ENCODE results near the gene PRR5L.

Gene PRR5L

DNA sequence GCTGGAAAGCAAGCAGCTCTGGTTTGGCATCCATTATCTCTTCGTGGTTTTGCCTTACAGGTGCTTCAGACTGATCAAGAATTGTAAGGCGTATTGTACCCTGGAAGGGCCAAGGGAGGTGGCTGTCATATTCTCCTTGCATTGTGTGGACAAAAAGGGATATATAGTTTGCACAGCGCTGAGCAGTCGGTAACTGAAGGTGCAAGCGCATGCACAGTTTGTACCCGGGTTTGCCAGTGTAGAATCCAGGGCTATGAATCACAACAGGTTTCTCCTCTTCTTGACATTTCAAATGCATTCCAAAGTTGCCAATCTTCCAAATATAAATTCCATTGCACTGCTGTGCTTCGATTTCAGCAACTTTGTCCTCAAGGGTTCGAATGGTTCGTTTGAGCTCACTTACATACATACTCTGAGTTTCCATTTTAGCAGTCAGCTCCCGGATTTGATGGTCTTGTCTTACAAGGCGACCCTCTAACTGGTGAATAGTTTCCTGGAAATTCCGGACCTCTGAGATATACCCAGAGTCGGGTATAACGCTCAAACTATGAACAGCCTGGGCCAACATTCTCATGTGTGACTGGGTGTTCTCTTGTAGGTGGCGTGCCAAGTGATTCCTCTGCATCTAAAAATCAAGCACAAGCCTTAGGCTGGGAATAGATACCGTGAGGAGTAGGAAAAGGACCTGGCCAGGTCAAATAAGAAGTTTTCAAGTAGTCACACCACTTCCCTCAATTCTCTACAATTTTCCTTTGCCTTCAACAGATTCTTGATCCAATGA is 194.1 kb downstream of the PRR5L start:
- DNase-seq (ENCODE audit: low spot score), result no peak
- TF ChIP-seq, protein P1, sequence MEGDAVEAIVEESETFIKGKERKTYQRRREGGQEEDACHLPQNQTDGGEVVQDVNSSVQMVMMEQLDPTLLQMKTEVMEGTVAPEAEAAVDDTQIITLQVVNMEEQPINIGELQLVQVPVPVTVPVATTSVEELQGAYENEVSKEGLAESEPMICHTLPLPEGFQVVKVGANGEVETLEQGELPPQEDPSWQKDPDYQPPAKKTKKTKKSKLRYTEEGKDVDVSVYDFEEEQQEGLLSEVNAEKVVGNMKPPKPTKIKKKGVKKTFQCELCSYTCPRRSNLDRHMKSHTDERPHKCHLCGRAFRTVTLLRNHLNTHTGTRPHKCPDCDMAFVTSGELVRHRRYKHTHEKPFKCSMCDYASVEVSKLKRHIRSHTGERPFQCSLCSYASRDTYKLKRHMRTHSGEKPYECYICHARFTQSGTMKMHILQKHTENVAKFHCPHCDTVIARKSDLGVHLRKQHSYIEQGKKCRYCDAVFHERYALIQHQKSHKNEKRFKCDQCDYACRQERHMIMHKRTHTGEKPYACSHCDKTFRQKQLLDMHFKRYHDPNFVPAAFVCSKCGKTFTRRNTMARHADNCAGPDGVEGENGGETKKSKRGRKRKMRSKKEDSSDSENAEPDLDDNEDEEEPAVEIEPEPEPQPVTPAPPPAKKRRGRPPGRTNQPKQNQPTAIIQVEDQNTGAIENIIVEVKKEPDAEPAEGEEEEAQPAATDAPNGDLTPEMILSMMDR (IDR thresholded peaks at IDR 0.05; ENCODE audit: extremely low read depth, missing control alignments), result no peak

DNA sequence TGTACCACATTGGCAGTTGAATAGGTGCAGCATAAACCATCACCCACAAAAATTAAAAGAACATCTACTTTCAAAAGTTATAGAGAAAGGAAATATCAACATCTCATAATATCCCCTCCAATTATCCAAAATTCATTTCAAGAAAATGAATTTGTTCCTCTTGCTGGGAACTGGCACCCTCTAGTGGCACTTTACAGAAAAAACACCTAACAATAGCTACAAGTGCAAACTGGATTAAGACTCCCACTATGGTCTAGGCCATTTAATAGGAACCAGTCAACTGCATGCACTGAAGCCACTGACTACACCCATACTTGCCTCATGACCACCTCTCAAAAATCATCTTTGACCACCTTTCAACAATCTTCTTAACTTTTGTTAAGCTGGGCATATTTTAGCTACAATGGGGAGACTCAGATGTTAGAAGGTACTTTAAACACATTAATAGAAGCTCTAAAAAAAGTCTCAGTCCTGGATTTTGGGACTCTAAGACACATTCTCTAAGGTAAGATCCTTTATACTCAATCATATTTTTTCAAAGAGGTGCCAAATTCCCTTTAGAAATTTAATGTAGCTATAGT is 196.7 kb downstream of the PRR5L start:
- TF ChIP-seq, protein P1 (IDR thresholded peaks at IDR 0.05; ENCODE audit: extremely low read depth, missing control alignments), result peak; percentile 29
- DNase-seq (ENCODE audit: low spot score), result peak; percentile 46

GRCh38 chr11:36493332-36493731 is 197.2 kb downstream of the PRR5L start:
- no peak for DNase-seq (ENCODE audit: low spot score)
- TF ChIP-seq, protein P1 (IDR thresholded peaks at IDR 0.05; ENCODE audit: extremely low read depth, missing control alignments), result no peak

DNA sequence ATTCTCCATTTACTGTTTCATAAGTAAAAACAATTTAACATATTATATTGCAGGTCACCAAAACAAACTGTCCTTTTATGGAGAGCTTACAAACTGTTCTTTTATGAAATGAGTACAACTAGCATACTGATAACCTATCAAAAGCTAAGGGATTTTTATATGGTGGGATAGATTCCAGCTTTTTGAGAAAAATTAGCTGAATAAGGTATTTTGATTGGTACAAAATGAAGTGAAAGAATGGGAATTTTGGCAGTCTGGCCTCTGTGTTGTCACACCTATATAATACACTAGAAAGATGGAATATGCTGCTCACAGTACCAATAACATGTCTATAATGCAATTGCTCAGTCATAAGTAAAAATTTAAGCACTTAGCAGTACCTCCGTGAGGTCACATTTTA is 202.6 kb downstream of the PRR5L start:
- DNase-seq (ENCODE audit: low spot score), result no peak

DNA sequence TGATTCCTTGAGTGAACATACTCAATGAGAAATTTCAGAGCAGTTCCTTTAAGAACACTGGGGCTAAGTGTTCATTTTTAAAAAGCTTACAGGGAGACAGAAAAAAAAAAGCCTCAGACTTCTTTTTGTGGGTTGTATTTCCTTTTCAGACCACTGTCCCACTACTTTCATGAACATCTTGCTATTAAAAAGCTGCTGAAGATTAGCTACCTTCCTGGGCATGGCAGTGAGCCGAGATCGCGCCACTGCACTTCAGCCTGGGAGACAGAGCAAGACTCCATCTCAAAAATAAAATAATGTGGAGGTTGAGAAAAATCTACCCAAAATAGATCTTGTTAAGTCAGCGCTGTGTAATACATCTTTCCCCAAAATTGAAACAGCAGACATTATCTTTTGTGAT is 203.2 kb downstream of the PRR5L start:
- no peak for DNase-seq (ENCODE audit: low spot score)
- TF ChIP-seq, protein P1 (IDR thresholded peaks at IDR 0.05; ENCODE audit: extremely low read depth, missing control alignments), result no peak

More for the DNA sequence above, 202.6 kb downstream of the PRR5L start:
- TF ChIP-seq, protein P1 (IDR thresholded peaks at IDR 0.05; ENCODE audit: extremely low read depth, missing control alignments), result no peak

DNA sequence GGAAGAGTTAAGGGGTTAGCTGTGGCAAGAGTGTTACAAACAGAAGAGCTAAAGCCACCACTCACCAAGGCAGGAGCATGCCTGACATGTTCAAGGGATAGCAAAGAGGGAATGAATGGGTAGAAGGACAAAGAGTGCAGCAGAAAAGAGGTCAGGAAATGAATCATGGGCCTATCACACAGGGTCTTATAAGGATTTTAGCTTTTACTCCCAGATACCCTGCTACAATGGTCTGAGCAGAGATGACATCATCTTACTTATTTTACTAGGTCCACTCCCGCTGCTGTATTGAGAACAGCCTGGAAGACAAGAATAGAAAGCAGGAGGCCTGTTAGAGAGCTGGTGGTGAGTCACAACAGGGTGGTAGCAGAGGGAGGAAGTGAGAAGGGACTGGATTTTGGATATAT is 204.2 kb downstream of the PRR5L start:
- DNase-seq (ENCODE audit: low spot score), result peak; percentile 59
- TF ChIP-seq, protein P1 (IDR thresholded peaks at IDR 0.05; ENCODE audit: extremely low read depth, missing control alignments), result no peak

DNA sequence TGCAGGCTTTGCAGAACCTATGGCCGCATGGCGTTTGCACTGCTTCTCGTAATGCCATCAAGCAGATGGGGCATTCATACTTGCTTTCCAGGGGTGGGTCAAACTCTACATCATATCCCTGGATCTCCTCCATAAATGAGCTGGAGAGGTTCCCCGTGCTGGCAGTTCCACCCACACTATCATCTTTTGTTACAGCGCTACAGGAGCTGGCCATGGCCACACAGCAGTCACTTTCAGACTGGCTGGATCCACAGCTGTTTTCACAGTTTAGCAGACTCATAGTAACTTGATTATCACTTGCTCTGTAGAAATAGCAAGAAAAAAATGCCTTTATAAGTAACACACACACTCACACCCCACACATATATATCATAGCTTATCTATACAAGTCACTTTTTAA is 205.1 kb downstream of the PRR5L start:
- DNase-seq (ENCODE audit: low spot score), result no peak
- TF ChIP-seq, protein P1 (IDR thresholded peaks at IDR 0.05; ENCODE audit: extremely low read depth, missing control alignments), result no peak

Measured in GM20000 (cell line).